IPS-18c (cell line): ENCODE data around the gene DDAH2.
"Not testable (repeated sequence)": the region's sequence is repeated elsewhere in the genome, so short reads cannot be mapped to it uniquely, and the experiment has no call there.

ENCODE experiments used
- H3K4me3 ChIP-seq: 2 replicates; pipeline ENCODE4 v1.7.0; 2013; ENCODE audit warnings: low read depth, mild to moderate bottlenecking, low read length, moderate library complexity; ENCODE audit not compliant: insufficient read depth
- H3K9me3 ChIP-seq: one replicate; pipeline ENCODE4 v1.6.1; 2013; ENCODE audit warnings: mild to moderate bottlenecking, low read length, moderate library complexity; ENCODE audit not compliant: control insufficient read depth, insufficient read depth

Gene DDAH2

GRCh38 chr6:31723245-31723979, 5.7 kb downstream of the DDAH2 start, which contains the start of gene MPIG6B:
Gene MPIG6B (plus strand): TSS chr6:31723373. CDS start chr6:31723384, 11 bp downstream.
- H3K9me3 ChIP-seq: no peaks in the 10 kb centered on the region
- no peak within 1 kb of the TSS for H3K4me3 ChIP-seq

- Histone ChIP-seq H3K9me3 (no peaks in the 10 kb centered on the region), H3K4me3 (no peak overlapping the region)
Observed at GRCh38 chr6:31722173-31722572, 6.9 kb downstream of the DDAH2 start.

- H3K9me3 ChIP-seq: no peaks in the 10 kb centered on the region
- no peak within 1 kb of the TSS for H3K4me3 ChIP-seq
Observed at GRCh38 chr6:31721351-31722020, 7.6 kb downstream of the DDAH2 start, which contains the start of gene LY6G6C. Gene LY6G6C (minus strand): TSS chr6:31721746. CDS start chr6:31721679, 67 bp downstream.

- Histone ChIP-seq H3K9me3 (no peaks in the 10 kb centered on the region), H3K4me3 (no peak overlapping the region)
Observed at GRCh38 chr6:31720196-31720770, 8.8 kb downstream of the DDAH2 start.

GRCh38 chr6:31719001-31719400, 10.1 kb downstream of the DDAH2 start:
- H3K9me3 ChIP-seq: no peaks in the 10 kb centered on the region
- no peak overlapping the region for H3K4me3 ChIP-seq

GRCh38 chr6:31718265-31718664, 10.8 kb downstream of the DDAH2 start:
- H3K4me3 ChIP-seq: no peak overlapping the region

GRCh38 chr6:31717499-31718222, 11.4 kb downstream of the DDAH2 start:
- no peak overlapping the region for H3K4me3 ChIP-seq
- H3K9me3 ChIP-seq: no peaks in the 10 kb centered on the region

More at GRCh38 chr6:31718265-31718664, 10.8 kb downstream of the DDAH2 start:
- H3K9me3 ChIP-seq: no peaks in the 10 kb centered on the region

GRCh38 chr6:31715022-31715958, 13.8 kb downstream of the DDAH2 start, which contains the start of gene LY6G6D:
Gene LY6G6D (plus strand): TSS chr6:31715348. CDS start chr6:31715356, 8 bp downstream.
- Histone ChIP-seq H3K9me3 (no peaks in the 10 kb centered on the region), H3K4me3 (no peak within 1 kb of the TSS)

- no peak overlapping the region for H3K4me3 ChIP-seq
- H3K9me3 ChIP-seq: no peaks in the 10 kb centered on the region
Observed at GRCh38 chr6:31713991-31714684, 15.0 kb downstream of the DDAH2 start.

- no peak overlapping the region for H3K4me3 ChIP-seq
Observed at GRCh38 chr6:31713465-31713864, 15.6 kb downstream of the DDAH2 start.

GRCh38 chr6:31712296-31712695, 16.8 kb downstream of the DDAH2 start:
- no peak overlapping the region for H3K4me3 ChIP-seq
- H3K9me3 ChIP-seq: no peaks in the 10 kb centered on the region

More at GRCh38 chr6:31713465-31713864, 15.6 kb downstream of the DDAH2 start:
- H3K9me3 ChIP-seq: no peaks in the 10 kb centered on the region

- H3K9me3 ChIP-seq: no peaks in the 10 kb centered on the region
- no peak overlapping the region for H3K4me3 ChIP-seq
Observed at GRCh38 chr6:31711233-31711632, 17.9 kb downstream of the DDAH2 start.

- Histone ChIP-seq H3K9me3 (no peaks in the 10 kb centered on the region), H3K4me3 (no peak overlapping the region)
Observed at GRCh38 chr6:31710523-31711219, 18.4 kb downstream of the DDAH2 start.

- H3K4me3 ChIP-seq, H3K9me3 ChIP-seq: not testable (repeated sequence)
Observed at GRCh38 chr6:31709157-31709556, 19.9 kb downstream of the DDAH2 start.

GRCh38 chr6:31708224-31708623, 20.9 kb downstream of the DDAH2 start:
- H3K4me3 ChIP-seq: no peak overlapping the region
- H3K9me3 ChIP-seq: no peaks in the 10 kb centered on the region
